Heart right ventricle (tissue), 16 donors: Measurements from ENCODE around the gene ZNF234. TPM values are rescaled to one million over a fixed set of nuclear protein-coding genes. Genes with fewer than 3 reads are reported as not detected.

Experiments
- ATAC-seq, 8 donors: fragments of 200-7000 bp; cut with Tn5 transposase; one replicate each; pipeline ENCODE4 v1.9.1; 2020; ENCODE audit warnings: mild to moderate bottlenecking in 8 of 8, moderate library complexity in 8 of 8, moderate number of reproducible peaks in 1 of 8
- DNase-seq, 2 donors: peaks; one replicate each; pipeline ENCODE4 v3.0.0-alpha.2; 2020
- H3K27ac ChIP-seq, 10 donors: fragments of 200-600 bp; sonication (generic) in 2 of 10; one replicate each; pipeline versions ENCODE4 v1.5.0 to v1.8.0; 2020 to 2022; ENCODE audit warnings: mild to moderate bottlenecking in 3 of 10
- H3K27me3 ChIP-seq, 7 donors: fragments of 200-600 bp; one replicate each; pipeline ENCODE4 v1.8.0; 2021 to 2022; ENCODE audit warnings: mild to moderate bottlenecking in 2 of 7
- H3K36me3 ChIP-seq, 9 donors: fragments of 200-600 bp; sonication (generic) in 1 of 9; one replicate each; pipeline versions ENCODE4 v1.5.0 to v1.8.0; 2020 to 2022; ENCODE audit warnings: mild to moderate bottlenecking in 2 of 9
- H3K4me1 ChIP-seq, 9 donors: fragments of 200-600 bp; sonication (generic) in 1 of 9; one replicate each; pipeline versions ENCODE4 v1.5.0 to v1.8.0; 2020 to 2022; ENCODE audit warnings: mild to moderate bottlenecking in 4 of 9
- H3K4me3 ChIP-seq, 10 donors: fragments of 200-600 bp; sonication (generic) in 2 of 10; one replicate each; pipeline versions ENCODE4 v1.5.0 to v1.8.0; 2020 to 2022; ENCODE audit warnings: mild to moderate bottlenecking in 7 of 10, moderate library complexity in 2 of 10
- H3K9me3 ChIP-seq, 11 donors: fragments of 200-600 bp in 10 of 11; sonication (generic) in 2 of 11; one replicate each; pipeline versions ENCODE4 v1.5.0 to v1.8.0; 2013 to 2022; ENCODE audit warnings: mild to moderate bottlenecking in 2 of 11, control low read depth in 1 of 11, moderate library complexity in 1 of 11
- WGBS, 2 donors: extraction: QIAGEN DNeasy Blood & Tissue Kit; methylation state at CpG; one replicate each; pipeline ENCODE4 v1.1.7; 2013; ENCODE audit warnings: inconsistent platforms in 1 of 2; 5-methylcytosine and 5-hydroxymethylcytosine counted together
- intact Hi-C, 10 donors: fragments of 100-400 bp; cut with DNase I; formaldehyde crosslinking; loops; one replicate each; pipeline versions ENCODE4 v1.11.1 to v1.14.2; 2022
- long read RNA-seq, 3 donors: library from polyadenylated mRNA; unstranded; transcript quantifications; one replicate each; pipeline ENCODE4 v2.0.0, GENCODE V29; 2020 to 2021
- polyA plus RNA-seq, 2 donors: library from polyadenylated mRNA; stranded (reverse); fragments of 200-250 nt; gene quantifications; one replicate each; pipeline ENCODE4 v1.2.3, GENCODE V29; 2013
- total RNA-seq, 10 donors: library from RNA; stranded (reverse); fragmentation: NEBNext Ultra II Directional in 3 of 10; extraction: Animal tissue kit (Norgen Biotek cat#: 25700) in 3 of 10; gene quantifications; one replicate each; pipeline versions ENCODE4 v1.2.1 to v1.2.4, GENCODE V29; 2021 to 2023
- TF ChIP-seq, protein P1 (sequence below), 9 donors: fragments of 200-600 bp; sonication (generic) in 2 of 9; IDR thresholded peaks; one replicate each; pipeline versions ENCODE4 v1.5.0 to v1.8.0; 2021 to 2022; ENCODE audit warnings: antibody characterized with exemption in 9 of 9, mild to moderate bottlenecking in 5 of 9, moderate library complexity in 1 of 9
- donor health status: Arrhythmogenic right ventricular cardiomyopathy.
- donor health status: ischemic (EF 13 %, LVEDD 7.1; RV severe dilation, severe dysfunction).
- donor health status: healthy with polysubstance abuse.
- donor health status: DM: no; HTN: yes; CAD: no.
- donor health status: DM: no; HTN: no; CAD: no.
- donor health status: ischemic (EF 25% LVEDD 6.9; RV normal size, moderate dysfunction).
- donor health status: ischemic (EF 25% LVEDD 5.7; RV mildly dilated, moderate dysfunction).
- donor health status: healthy.
- donor health status: DM: yes; HTN: yes; CAD: no.
- donor health status: Ischemic cardiomyopathy.
- donor health status: ischemic (EF 35%, LVEDD 5.7; RV mildly dilated, moderate dysfunction).
- donor health status: nonischemic (EF 11% LVEDD 7.7; RV severe dilation, severe dysfunction).
- donor health status: DM: yes; HTN: yes; CAD: no.
- donor health status: PGD.
- donor health status: ischemic (EF 29% LVEDD 5.4; RV normal size, mild dysfunction).
- donor health status: nonischemic (EF 23%, LVEDD 6.1; RV moderate dilation, normal function).

ZNF234 gene
- total RNA-seq, result 10 to 100 TPM in 3 of 10 donors, 1 to 10 TPM in 7; 8.0 to 13.4 (median 9.0) TPM
- 1 to 10 TPM; 2.2 to 6.4 TPM for polyA plus RNA-seq
- long read RNA-seq, donor 1, full-length matches to known transcripts, result 11 of 19 reads
- long read RNA-seq, donor 1, partial matches to known transcripts, result 0 of 19 reads
- long read RNA-seq, donor 1, other reads (novel, unspliced or antisense), result 8 of 19 reads
- long read RNA-seq, donor 2, full-length matches to known transcripts, result 10 of 19 reads
- long read RNA-seq, donor 2, partial matches to known transcripts, result 1 of 19 reads
- long read RNA-seq, donor 2, other reads (novel, unspliced or antisense), result 8 of 19 reads
- long read RNA-seq, donor 3, full-length matches to known transcripts, result 11 of 23 reads
- long read RNA-seq, donor 3, partial matches to known transcripts, result 3 of 23 reads
- long read RNA-seq, donor 3, other reads (novel, unspliced or antisense), result 9 of 23 reads

DNA sequence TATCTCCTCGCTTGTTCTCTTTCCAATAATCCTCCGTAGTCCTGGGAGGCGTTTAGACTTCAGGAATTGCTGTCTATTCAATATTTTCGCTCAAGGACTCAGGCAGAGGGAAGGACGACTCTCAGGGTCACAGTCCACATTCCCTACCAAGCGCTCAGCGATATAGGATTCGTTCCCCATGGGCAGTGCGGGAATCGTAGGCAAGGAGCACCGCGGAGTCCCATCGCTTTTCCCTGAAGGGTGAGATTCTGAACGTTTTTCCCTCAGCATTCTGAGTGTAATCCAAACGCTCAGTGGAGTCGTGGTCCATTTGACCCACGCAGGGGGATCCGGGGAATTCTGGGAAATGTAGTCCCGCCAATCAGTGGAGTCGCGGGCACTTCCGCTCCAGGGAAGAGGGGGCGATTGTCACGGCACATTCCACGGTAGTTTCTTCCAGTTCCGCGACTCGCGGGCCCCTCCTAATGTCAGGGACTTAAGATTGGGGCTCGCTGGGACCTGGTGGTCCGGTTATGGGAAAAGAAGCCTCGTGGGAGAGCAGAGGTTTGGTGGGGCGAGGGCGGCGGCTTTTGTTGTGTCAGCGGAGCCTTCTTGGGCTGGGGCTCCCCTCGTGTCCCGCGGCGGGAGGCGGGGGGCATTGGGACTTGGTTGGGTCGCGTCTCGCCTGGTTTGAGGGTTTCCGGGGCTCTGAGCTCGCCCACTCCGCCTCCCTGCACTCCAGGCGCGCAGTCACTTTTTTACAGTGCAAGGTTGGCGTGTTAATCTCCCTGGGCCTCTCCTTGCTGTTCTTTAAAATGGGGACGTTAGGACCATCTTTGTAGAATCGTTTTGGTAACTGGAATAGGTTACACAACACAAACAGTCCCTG, at the start of gene ZNF234:
ZNF234 (plus strand) TSS at position 364 of the 868 bp plus-strand sequence. CDS start 3,079 bp downstream, outside the sequence.
- Histone ChIP-seq H3K27ac (peak within 1 kb of the TSS; percentile 24 to 92 (median 87)), H3K9me3 (peaks cover 0 to under 1% (median 0%) of the 10 kb centered on the region in 11 donors), H3K4me3 (peak within 1 kb of the TSS; percentile 81 to 97 (median 93)), H3K27me3 (no peaks in the 10 kb centered on the region), H3K36me3 (peaks cover 0 to 26% (median 21%) of the 10 kb centered on the region in 9 donors), H3K4me1 (peaks cover 0 to 37% (median 17%) of the 10 kb centered on the region in 9 donors)
- DNase-seq, result peak; percentile 70 to 93
- intact Hi-C loops, result loop anchor here in 3 of 10 donors (1.0 to 2.0 kb wide), 3 partner anchors 23 to 28 kb away; partner anchors contain the start of genes ZNF225 (in 2 of the 3) and ZNF226 (in 1 of the 3)
- ATAC-seq, result peak; percentile 95 to 99 (median 98)
- TF ChIP-seq, protein P1, sequence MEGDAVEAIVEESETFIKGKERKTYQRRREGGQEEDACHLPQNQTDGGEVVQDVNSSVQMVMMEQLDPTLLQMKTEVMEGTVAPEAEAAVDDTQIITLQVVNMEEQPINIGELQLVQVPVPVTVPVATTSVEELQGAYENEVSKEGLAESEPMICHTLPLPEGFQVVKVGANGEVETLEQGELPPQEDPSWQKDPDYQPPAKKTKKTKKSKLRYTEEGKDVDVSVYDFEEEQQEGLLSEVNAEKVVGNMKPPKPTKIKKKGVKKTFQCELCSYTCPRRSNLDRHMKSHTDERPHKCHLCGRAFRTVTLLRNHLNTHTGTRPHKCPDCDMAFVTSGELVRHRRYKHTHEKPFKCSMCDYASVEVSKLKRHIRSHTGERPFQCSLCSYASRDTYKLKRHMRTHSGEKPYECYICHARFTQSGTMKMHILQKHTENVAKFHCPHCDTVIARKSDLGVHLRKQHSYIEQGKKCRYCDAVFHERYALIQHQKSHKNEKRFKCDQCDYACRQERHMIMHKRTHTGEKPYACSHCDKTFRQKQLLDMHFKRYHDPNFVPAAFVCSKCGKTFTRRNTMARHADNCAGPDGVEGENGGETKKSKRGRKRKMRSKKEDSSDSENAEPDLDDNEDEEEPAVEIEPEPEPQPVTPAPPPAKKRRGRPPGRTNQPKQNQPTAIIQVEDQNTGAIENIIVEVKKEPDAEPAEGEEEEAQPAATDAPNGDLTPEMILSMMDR (IDR thresholded peaks at IDR 0.05), result peak in 5 of 9 donors; percentile 6 to 27 (median 8)
- 0% methylated on average over 52 of the region's 52 CpGs for WGBS, 2 donors

DNA sequence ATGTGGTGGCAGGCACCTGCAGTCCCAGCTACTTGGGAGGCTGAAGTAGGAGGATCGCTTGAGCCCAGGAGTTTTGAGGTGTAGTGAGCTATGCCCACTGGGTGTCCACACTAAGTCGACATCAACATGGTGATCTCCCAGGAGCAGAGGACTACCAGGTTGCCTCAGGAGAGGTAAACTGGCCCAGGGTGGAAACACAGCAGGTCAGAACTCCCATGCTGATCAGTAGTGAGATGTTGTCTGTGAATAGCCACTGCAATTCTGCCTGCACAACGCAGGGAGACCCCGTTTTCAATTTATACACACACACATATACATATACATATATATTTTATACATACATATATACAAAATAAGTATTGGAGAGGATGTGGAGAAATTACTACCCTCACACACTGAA, 49.2 kb upstream of the ZNF234 start:
- intact Hi-C loops, result loop anchor here in 4 of 10 donors (2.0 to 5.0 kb wide), 3 partner anchors 19 to 90 kb away; partner anchors contain the start of genes ZNF230 (in 2 of the 4), ZNF223 (in 1 of the 4) and ZNF284 (in 1 of the 4)
- 62 to 63% methylated on average over 4 of the region's 4 CpGs for WGBS, 2 donors
- no peak overlapping the region for H3K27ac ChIP-seq
- TF ChIP-seq, protein P1 (IDR thresholded peaks at IDR 0.05), result no peak
- peaks cover 3 to 21% (median 12%) of the 10 kb centered on the region in 9 donors for H3K4me1 ChIP-seq
- H3K27me3 ChIP-seq, result no peaks in the 10 kb centered on the region
- no peak for ATAC-seq
- DNase-seq, result no peak
- H3K9me3 ChIP-seq, result peaks cover 0 to 3% (median 0%) of the 10 kb centered on the region in 11 donors
- no peak overlapping the region for H3K4me3 ChIP-seq
- H3K36me3 ChIP-seq, result peaks cover 0 to 24% (median 11%) of the 10 kb centered on the region in 9 donors

DNA sequence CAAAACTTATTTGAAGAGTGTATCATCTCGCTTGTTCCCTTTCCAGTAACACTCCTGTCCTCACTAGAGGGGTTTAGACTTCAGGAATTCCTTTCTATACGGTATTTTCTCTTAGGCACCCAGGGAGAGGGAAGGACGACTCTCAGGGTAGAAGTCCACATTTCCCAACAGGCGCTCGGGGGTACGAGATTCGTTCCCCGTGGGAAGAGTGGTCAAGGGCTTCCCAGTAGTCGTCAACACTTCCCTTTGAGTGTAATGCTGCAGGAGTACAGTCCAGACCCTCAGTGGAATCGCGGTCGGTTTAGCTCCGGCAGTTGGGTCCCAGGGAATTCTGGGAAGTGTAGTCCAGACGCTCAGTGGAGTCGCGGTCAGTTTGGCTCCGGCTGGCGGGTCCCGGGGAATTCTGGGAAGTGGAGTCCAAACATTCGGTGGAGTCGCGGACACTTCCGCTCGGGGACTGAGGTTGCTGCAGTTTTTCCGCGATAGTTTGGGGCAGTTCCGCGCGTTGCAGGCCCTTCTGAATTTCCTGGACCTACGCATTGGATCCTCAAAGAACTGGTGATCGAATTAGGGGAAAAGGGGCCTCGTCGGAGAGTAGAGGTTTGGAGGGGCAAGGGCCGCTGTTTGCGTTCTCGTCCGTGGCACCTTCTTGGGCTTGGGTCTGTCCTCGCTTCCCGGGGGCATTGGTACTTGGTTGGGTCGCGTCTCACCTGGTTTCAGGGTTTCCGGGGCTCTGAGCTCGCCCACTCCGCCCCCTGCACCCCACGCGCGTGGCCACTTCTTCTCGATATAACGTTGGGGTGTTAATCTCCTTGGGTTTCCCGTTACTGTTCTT, 47.2 kb upstream of the ZNF234 start, which contains the start of gene ZNF224:
ZNF224 (plus strand) TSS at position 431 of the 835 bp plus-strand sequence. CDS start 3,513 bp downstream, outside the sequence.
- peak within 1 kb of the TSS; percentile 38 to 91 (median 80) for H3K27ac ChIP-seq
- 0% methylated on average over 50 of the region's 50 CpGs for WGBS, 2 donors
- intact Hi-C loops, result loop anchor here in 7 of 10 donors (1.0 to 5.0 kb wide), 5 partner anchors 19 to 92 kb away; partner anchors contain the start of genes ZNF225 (in 3 of the 7), ZNF230 (in 2 of the 7), ZNF284 (in 2 of the 7) and ZNF223 (in 1 of the 7)
- DNase-seq (peak; percentile 87 to 95), ATAC-seq (peak; percentile 98 to 100 (median 99))
- H3K4me1 ChIP-seq, result peaks cover 3 to 21% (median 12%) of the 10 kb centered on the region in 9 donors
- H3K9me3 ChIP-seq, result no peaks in the 10 kb centered on the region
- H3K4me3 ChIP-seq, result peak within 1 kb of the TSS; percentile 74 to 94 (median 84)
- peaks cover 0 to 32% (median 28%) of the 10 kb centered on the region in 9 donors for H3K36me3 ChIP-seq
- TF ChIP-seq, protein P1 (IDR thresholded peaks at IDR 0.05), result no peak
- H3K27me3 ChIP-seq, result no peaks in the 10 kb centered on the region
